T-helper 2 cell (primary cell): ENCODE measurements around the gene BAHD1.

Source experiments
- DNase-seq, 5 experiments: peaks; one replicate each; pipeline versions ENCODE4 v3.0.0 to v3.0.0-alpha.2; 2012 to 2022

BAHD1 gene

GRCh38 chr15:40500568-40501330 is 60.0 kb downstream of the BAHD1 start:
- no peak for DNase-seq

GRCh38 chr15:40501487-40501886 is 60.7 kb downstream of the BAHD1 start:
- no peak for DNase-seq

- peak; percentile 27 to 58 (median 47) for DNase-seq
These were observed 66.3 kb downstream of the BAHD1 start for GRCh38 chr15:40506964-40507571.

- no peak for DNase-seq
These were observed 67.5 kb downstream of the BAHD1 start for GRCh38 chr15:40508216-40508615.

- DNase-seq, result no peak
These were observed 69.4 kb downstream of the BAHD1 start for GRCh38 chr15:40510201-40510600.

- DNase-seq, result peak in 2 of 5 experiments; percentile 24 to 32
These were observed 70.3 kb downstream of the BAHD1 start for GRCh38 chr15:40511093-40511471.

GRCh38 chr15:40511472-40512133 is 70.8 kb downstream of the BAHD1 start:
- no peak for DNase-seq

- no peak for DNase-seq
These were observed 71.7 kb downstream of the BAHD1 start for GRCh38 chr15:40512440-40512839.

GRCh38 chr15:40513609-40514008 is 72.9 kb downstream of the BAHD1 start:
- no peak for DNase-seq

- no peak for DNase-seq
These were observed 75.6 kb downstream of the BAHD1 start for GRCh38 chr15:40516322-40516721.
